Measurements from ENCODE around the gene NEDD4.
"Not testable (repeated sequence)": the region's sequence is repeated elsewhere in the genome, so short reads cannot be mapped to it uniquely, and the experiment has no call there.

NEDD4 gene

DNA sequence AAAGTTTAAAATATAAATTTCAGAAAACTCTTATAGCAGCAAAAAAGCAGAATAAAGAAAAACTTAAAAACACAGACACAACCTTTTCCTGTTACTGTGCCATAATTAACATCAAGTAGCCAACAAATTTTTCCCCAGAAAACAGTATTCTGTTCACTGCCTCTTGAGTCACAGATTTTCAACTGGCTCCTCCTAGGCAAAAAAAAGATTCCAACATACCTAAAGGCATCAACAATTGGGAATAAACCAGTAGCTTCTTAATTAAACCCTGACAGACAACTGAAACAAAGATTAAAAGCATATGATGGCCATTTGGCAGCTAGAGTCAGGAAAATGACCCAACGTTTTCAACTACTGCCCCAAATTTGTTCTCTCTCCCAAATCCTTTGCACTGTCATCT is 10.9 kb upstream of the NEDD4 start:
- not testable (repeated sequence) for H3K36me3 ChIP-seq (ENCODE audit: insufficient read depth, low read length); H3K4me1 ChIP-seq (ENCODE audit: insufficient read depth, low read length); H3K27ac ChIP-seq (ENCODE audit: low read depth, low read length); H3K4me3 ChIP-seq (ENCODE audit: low read length); H3K9ac ChIP-seq (ENCODE audit: low read depth, low read length); H3K9me3 ChIP-seq (ENCODE audit: insufficient read depth, low read depth, low read length)
- peaks cover 16% of the 10 kb centered on the region for H3K27me3 ChIP-seq (ENCODE audit: insufficient read depth, low read length)
- WGBS = no CpG with 5 or more reads among the region's 1 CpG

DNA sequence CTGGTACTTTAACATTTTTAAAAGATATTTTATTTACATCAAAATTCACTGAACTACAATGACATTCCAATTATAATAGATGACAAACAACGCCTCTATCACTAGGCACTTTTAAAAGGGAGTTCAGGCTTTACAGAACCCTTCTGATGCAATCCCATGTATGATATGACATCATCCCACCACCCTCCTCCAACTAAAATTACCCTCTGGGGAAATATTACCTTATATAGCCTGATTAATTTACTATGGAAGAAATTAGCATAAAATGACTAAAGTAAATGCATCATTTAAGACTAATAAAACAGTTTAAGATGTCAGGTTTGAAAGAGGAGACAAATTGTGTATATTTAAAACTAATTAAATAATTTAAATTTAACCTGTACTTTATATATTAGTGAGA is 10.4 kb upstream of the NEDD4 start:
- H3K4me1 ChIP-seq (ENCODE audit: insufficient read depth, low read length); H3K27ac ChIP-seq (ENCODE audit: low read depth, low read length); H3K9ac ChIP-seq (ENCODE audit: low read depth, low read length); H3K9me3 ChIP-seq (ENCODE audit: insufficient read depth, low read depth, low read length); H3K36me3 ChIP-seq (ENCODE audit: insufficient read depth, low read length); H3K4me3 ChIP-seq (ENCODE audit: low read length): not testable (repeated sequence)
- H3K27me3 ChIP-seq (ENCODE audit: insufficient read depth, low read length) = peaks cover 16% of the 10 kb centered on the region
- WGBS = no CpG with 5 or more reads among the region's 1 CpG

DNA sequence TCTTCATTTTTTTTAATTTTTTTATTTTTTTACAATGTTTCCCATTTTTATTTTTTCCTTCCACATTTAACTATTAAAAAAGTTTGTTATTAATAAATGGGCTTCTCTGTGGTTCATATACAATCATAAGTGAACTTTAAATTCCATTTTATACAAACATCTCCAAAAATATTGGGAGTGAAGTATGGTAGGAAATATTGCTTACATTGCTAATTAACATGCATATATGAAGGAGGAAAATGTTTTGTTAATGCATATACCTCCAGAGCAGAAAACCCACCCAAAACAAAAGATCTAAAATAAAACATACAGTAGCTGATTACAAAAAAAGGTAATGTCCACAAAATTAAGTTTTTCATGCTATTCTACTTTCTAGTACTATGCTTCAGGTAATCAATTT is 9.9 kb upstream of the NEDD4 start:
- not testable (repeated sequence) for H3K9ac ChIP-seq (ENCODE audit: low read depth, low read length); H3K9me3 ChIP-seq (ENCODE audit: insufficient read depth, low read depth, low read length); H3K36me3 ChIP-seq (ENCODE audit: insufficient read depth, low read length); H3K4me3 ChIP-seq (ENCODE audit: low read length); H3K4me1 ChIP-seq (ENCODE audit: insufficient read depth, low read length); H3K27ac ChIP-seq (ENCODE audit: low read depth, low read length)
- peaks cover 16% of the 10 kb centered on the region for H3K27me3 ChIP-seq (ENCODE audit: insufficient read depth, low read length)

DNA sequence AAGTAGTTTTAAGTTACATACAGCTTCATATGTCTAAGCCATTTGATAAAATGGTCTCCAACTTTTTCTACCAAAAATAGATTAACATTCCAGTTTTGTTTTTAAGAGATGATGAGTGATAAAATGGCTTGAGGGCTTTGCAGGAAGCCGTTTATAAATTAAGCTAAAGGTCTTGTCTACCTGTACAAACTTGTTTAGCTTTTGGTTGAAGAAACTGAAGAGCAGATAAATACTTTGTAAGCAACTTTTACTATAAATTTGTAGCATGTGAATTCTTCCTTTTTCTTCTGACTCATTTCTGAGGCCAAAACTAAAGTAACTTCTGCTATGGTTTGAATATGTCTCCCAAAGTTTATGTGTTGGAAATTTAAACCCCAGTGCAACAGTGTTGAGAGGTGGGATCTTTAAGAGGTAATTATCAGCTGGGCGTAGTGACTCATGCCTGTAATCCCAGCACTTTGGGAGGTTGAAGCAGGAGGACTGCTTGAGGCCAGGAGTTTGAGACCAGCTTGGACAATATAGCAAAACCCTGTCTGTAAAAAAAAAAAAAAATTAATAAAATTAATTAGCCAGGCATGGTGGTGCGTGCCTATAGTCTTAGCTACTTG is 8.2 kb upstream of the NEDD4 start:
- no peak overlapping the region for H3K9ac ChIP-seq (ENCODE audit: low read depth, low read length)
- 95% methylated on average over 2 of the region's 3 CpGs for WGBS
- H3K9me3 ChIP-seq (ENCODE audit: insufficient read depth, low read depth, low read length) = no peaks in the 10 kb centered on the region

DNA sequence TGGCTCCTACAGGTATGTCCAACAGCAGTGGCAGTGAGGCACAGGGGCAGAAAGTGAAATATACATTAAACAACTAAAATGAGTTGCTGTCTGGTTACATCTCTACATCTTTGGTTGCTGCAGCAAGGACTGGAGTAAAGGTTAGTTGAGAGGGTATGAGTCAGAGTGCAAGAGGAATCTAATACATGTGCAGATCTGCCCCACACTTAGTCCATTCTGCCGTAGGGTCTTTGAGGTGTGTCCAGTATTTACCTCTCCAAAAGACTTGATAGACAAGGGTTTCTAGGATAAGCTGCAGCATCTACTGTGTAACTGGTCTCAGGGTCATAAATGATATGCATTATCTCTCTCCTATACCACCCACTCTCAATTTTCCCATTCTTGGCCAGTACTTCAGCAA is 6.2 kb upstream of the NEDD4 start:
- no peak overlapping the region for H3K9ac ChIP-seq (ENCODE audit: low read depth, low read length)
- H3K4me3 ChIP-seq (ENCODE audit: low read length) = no peak overlapping the region
- WGBS = 87% methylated on average over 1 of the region's 1 CpG
- H3K27ac ChIP-seq (ENCODE audit: low read depth, low read length) = no peak overlapping the region
- H3K36me3 ChIP-seq (ENCODE audit: insufficient read depth, low read length) = no peaks in the 10 kb centered on the region
- H3K4me1 ChIP-seq (ENCODE audit: insufficient read depth, low read length) = no peaks in the 10 kb centered on the region
- H3K27me3 ChIP-seq (ENCODE audit: insufficient read depth, low read length) = peaks cover 19% of the 10 kb centered on the region; the same call in 1 of the 2 replicates
- H3K9me3 ChIP-seq (ENCODE audit: insufficient read depth, low read depth, low read length) = no peaks in the 10 kb centered on the region

More for the DNA sequence above, 8.2 kb upstream of the NEDD4 start:
- peaks cover 11% of the 10 kb centered on the region for H3K27me3 ChIP-seq (ENCODE audit: insufficient read depth, low read length)
- H3K4me3 ChIP-seq (ENCODE audit: low read length) = no peak overlapping the region
- H3K27ac ChIP-seq (ENCODE audit: low read depth, low read length) = no peak overlapping the region
- no peaks in the 10 kb centered on the region for H3K36me3 ChIP-seq (ENCODE audit: insufficient read depth, low read length)
- H3K4me1 ChIP-seq (ENCODE audit: insufficient read depth, low read length) = no peaks in the 10 kb centered on the region

DNA sequence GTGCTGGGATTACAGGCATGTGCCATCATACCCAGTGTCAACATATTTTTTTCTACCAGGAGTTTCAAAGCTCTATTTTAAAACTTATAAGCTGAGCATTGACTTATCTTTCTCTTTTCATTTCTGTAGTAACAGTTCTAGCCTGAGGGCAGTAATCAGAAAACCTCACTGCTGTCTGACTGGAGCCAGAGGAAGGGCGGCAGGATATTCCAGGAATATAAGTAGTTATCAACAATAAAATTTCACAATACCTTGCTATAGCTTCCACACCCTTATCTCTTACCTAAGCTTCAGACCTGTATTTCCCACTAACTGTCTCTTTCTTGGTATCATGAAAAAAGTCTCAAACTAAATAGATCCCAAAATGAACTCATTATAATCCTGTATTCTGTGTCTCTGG is 5.1 kb upstream of the NEDD4 start:
- Histone ChIP-seq H3K9me3 (ENCODE audit: insufficient read depth, low read depth, low read length) (no peaks in the 10 kb centered on the region), H3K27me3 (ENCODE audit: insufficient read depth, low read length) (peaks cover 25% of the 10 kb centered on the region; the same call in 1 of the 2 replicates), H3K9ac (ENCODE audit: low read depth, low read length) (no peak overlapping the region), H3K27ac (ENCODE audit: low read depth, low read length) (no peak overlapping the region), H3K4me3 (ENCODE audit: low read length) (no peak overlapping the region), H3K36me3 (ENCODE audit: insufficient read depth, low read length) (no peaks in the 10 kb centered on the region), H3K4me1 (ENCODE audit: insufficient read depth, low read length) (peaks cover 4% of the 10 kb centered on the region; the same call in 1 of the 2 replicates)
- WGBS = 93% methylated on average over 1 of the region's 1 CpG

DNA sequence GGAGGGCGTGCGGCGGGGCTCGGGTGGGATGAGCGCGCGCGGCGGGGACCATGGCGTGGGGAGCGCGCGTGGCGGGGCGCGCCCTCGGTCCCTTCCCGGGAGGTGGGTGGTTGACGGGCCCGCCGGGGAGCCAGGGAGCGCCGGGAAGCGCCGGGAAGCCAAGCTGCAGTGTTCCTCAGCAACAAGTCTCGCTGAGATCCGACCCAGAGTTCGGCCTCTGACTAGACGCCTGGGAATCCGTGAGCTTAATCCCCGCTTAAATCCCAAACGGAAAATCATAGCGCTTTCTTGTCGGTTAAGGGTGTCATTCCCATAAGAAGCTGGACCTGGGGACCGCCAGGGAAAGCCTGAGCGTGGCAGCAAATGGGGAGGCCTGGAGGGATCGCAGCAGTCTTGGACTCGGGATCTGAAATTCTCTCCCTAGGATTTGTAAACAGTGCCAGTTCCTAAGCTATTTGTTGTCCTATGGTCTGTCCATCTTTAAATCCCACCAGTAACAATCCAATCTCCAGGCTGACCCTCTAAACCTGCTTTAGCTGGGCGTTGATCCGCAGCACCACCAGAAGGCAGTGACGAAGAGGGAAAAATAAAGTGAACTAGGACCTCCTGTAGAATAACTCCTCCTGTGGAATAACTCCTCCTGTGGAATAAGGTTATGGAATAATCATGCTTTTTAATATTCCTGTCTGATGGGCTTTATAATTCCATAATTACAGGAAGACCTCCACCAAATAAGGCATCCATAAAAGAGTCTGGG is 570 bp upstream of the NEDD4 start:
- H3K4me3 ChIP-seq (ENCODE audit: low read length) = peak overlapping the region; percentile 71
- peaks cover 12% of the 10 kb centered on the region; the same call in 1 of the 2 replicates for H3K4me1 ChIP-seq (ENCODE audit: insufficient read depth, low read length)
- peak overlapping the region; percentile 50 for H3K9ac ChIP-seq (ENCODE audit: low read depth, low read length)
- H3K9me3 ChIP-seq (ENCODE audit: insufficient read depth, low read depth, low read length) = no peaks in the 10 kb centered on the region
- WGBS = 2% methylated on average over 41 of the region's 41 CpGs
- H3K36me3 ChIP-seq (ENCODE audit: insufficient read depth, low read length) = no peaks in the 10 kb centered on the region
- peaks cover 41% of the 10 kb centered on the region for H3K27me3 ChIP-seq (ENCODE audit: insufficient read depth, low read length)
- H3K27ac ChIP-seq (ENCODE audit: low read depth, low read length) = no peak overlapping the region

DNA sequence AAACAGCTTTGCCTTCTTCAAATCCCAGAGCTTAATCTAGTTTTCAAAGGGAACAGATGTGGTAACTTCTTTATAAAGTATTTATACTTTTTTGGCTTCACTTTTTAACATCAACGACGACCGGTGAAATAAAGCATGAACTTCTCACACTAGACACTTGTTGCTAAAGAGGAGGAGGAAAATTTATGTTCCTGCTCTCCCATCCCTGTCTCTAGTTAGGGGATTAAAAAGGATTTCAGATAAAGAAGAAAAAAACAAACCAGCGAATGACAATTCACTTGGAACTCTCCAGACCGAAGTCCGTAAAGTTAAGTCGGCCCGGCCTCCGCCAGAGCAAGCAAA is 672 bp downstream of the NEDD4 start:
- H3K4me1 ChIP-seq (ENCODE audit: insufficient read depth, low read length) = peaks cover 12% of the 10 kb centered on the region; the same call in 1 of the 2 replicates
- no peak overlapping the region; the same call in 1 of the 2 replicates for H3K27ac ChIP-seq (ENCODE audit: low read depth, low read length)
- peak overlapping the region; percentile 71 for H3K4me3 ChIP-seq (ENCODE audit: low read length)
- H3K36me3 ChIP-seq (ENCODE audit: insufficient read depth, low read length) = no peaks in the 10 kb centered on the region
- no peaks in the 10 kb centered on the region for H3K9me3 ChIP-seq (ENCODE audit: insufficient read depth, low read depth, low read length)
- WGBS = 2% methylated on average over 6 of the region's 9 CpGs
- peaks cover 41% of the 10 kb centered on the region for H3K27me3 ChIP-seq (ENCODE audit: insufficient read depth, low read length)
- peak overlapping the region; percentile 60 for H3K9ac ChIP-seq (ENCODE audit: low read depth, low read length)

DNA sequence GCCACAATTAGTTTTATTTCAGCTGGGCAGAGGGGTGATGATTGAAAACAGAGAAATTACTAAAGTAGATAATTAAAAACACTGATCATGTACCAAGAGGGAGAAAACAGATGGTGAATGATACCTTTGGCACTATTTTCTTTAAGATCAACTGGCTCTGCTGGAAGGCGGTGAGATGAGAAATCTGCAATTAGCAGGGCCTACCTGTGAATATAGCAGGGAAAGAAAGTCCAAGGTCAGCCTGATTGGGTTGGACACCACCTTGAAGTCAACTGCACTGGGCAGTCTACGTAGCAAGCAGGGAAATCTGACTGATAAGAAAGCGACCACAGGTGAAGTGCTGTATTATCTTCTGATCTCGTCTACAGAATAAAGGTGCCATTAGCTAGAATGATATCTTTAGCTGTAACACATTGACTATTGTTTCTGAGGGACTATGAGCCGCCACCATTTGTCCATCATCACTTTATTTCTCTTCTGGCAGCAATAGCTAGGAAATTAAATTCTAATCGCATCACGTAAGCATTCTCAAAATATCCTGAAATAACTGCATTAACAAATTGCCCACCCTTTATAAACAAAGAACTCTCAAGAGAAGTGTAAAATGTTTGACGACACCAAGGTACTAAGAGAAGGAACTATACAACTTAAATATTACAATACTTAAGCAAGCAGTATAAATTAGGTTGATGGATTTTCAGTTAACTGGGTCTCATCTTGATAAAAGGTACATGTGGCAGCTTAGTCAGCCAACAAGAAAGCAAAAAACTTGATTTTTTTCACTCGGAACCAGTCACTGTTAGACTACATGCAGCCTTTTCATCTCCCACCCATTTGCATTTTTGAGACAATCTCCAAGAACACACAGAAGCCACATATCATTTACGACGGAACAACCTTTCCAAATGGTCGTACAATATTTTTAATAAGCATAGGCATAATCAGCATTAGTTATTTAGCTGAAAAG is 1.3 kb downstream of the NEDD4 start:
- H3K9me3 ChIP-seq (ENCODE audit: insufficient read depth, low read depth, low read length) = no peaks in the 10 kb centered on the region
- 81% methylated on average over 11 of the region's 12 CpGs for WGBS
- peak overlapping the region; percentile 60; the same call in 1 of the 2 replicates for H3K9ac ChIP-seq (ENCODE audit: low read depth, low read length)
- peaks cover 41% of the 10 kb centered on the region for H3K27me3 ChIP-seq (ENCODE audit: insufficient read depth, low read length)
- peaks cover 12% of the 10 kb centered on the region; the same call in 1 of the 2 replicates for H3K4me1 ChIP-seq (ENCODE audit: insufficient read depth, low read length)
- H3K4me3 ChIP-seq (ENCODE audit: low read length) = peak overlapping the region; percentile 71
- H3K36me3 ChIP-seq (ENCODE audit: insufficient read depth, low read length) = no peaks in the 10 kb centered on the region
- H3K27ac ChIP-seq (ENCODE audit: low read depth, low read length) = no peak overlapping the region

DNA sequence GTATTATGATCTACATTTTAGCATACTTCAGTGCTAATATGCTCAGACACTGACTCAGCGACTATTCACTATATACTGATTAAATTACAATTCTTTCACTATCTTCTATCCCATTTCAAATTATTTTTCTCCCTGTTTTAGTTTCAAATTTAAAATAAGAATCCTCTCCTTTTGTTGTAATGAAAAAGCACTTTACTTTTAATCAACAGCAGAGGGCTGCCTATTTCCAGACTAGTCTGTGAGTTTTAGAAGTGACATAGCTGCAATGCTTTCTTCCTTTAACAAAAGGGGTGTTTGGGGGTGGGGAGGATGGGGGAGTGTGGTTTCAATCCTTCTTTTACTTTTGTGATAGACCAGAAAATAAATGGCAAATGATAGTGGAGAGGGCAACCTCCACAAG is 2.4 kb downstream of the NEDD4 start:
- H3K27me3 ChIP-seq (ENCODE audit: insufficient read depth, low read length) = peaks cover 34% of the 10 kb centered on the region
- H3K9ac ChIP-seq (ENCODE audit: low read depth, low read length) = no peak overlapping the region
- H3K36me3 ChIP-seq (ENCODE audit: insufficient read depth, low read length) = no peaks in the 10 kb centered on the region
- WGBS = 100% methylated on average over 1 of the region's 1 CpG
- H3K9me3 ChIP-seq (ENCODE audit: insufficient read depth, low read depth, low read length) = no peaks in the 10 kb centered on the region
- peaks cover 12% of the 10 kb centered on the region; the same call in 1 of the 2 replicates for H3K4me1 ChIP-seq (ENCODE audit: insufficient read depth, low read length)
- H3K4me3 ChIP-seq (ENCODE audit: low read length) = no peak overlapping the region
- H3K27ac ChIP-seq (ENCODE audit: low read depth, low read length) = no peak overlapping the region

DNA sequence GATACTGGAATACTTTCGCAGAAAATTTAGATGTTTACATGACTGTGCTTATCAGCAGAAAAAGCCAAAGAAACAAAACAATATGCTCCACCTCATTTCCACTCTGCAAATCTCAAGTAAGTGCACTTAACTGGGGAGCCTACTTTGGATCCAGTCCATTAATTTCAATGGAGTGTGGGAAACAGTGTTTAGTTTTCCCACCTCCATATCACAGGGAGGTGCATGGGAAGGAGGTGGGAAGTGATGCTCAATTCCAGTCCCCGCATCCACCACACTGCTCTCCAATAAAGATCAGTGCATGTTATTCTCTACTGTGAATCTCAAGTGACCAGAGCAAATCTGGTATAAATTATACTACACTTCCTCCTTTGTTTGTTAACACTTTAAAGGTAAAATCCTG is 2.9 kb downstream of the NEDD4 start:
- Histone ChIP-seq H3K4me3 (ENCODE audit: low read length) (no peak overlapping the region), H3K36me3 (ENCODE audit: insufficient read depth, low read length) (no peaks in the 10 kb centered on the region), H3K27me3 (ENCODE audit: insufficient read depth, low read length) (peaks cover 31% of the 10 kb centered on the region), H3K9ac (ENCODE audit: low read depth, low read length) (no peak overlapping the region), H3K27ac (ENCODE audit: low read depth, low read length) (no peak overlapping the region), H3K9me3 (ENCODE audit: insufficient read depth, low read depth, low read length) (no peaks in the 10 kb centered on the region), H3K4me1 (ENCODE audit: insufficient read depth, low read length) (peaks cover 12% of the 10 kb centered on the region; the same call in 1 of the 2 replicates)
- WGBS = 100% methylated on average over 2 of the region's 2 CpGs
